Thyroid gland (tissue), 4 donors: ENCODE data around the gene FOXA1.

Experiments used
- POLR2A ChIP-seq, 2 donors: fragments of 450-650 bp; IDR thresholded peaks; one replicate each; pipeline ENCODE4 v1.6.1; 2017; ENCODE audit warnings: antibody characterized with exemption in 2 of 2, mild to moderate bottlenecking in 2 of 2, moderate library complexity in 1 of 2
- TF ChIP-seq, protein P1 (sequence below), 6 experiments: fragments of 200-600 bp in 3 of 6; fragments of 450-650 bp in 3 of 6; sonication (generic) in 3 of 6; IDR thresholded peaks; one replicate each; pipeline ENCODE4 v1.5.1; 2016 to 2019; ENCODE audit warnings: antibody characterized with exemption in 6 of 6, mild to moderate bottlenecking in 2 of 6, inconsistent platforms in 1 of 6, moderate library complexity in 1 of 6

DNA sequence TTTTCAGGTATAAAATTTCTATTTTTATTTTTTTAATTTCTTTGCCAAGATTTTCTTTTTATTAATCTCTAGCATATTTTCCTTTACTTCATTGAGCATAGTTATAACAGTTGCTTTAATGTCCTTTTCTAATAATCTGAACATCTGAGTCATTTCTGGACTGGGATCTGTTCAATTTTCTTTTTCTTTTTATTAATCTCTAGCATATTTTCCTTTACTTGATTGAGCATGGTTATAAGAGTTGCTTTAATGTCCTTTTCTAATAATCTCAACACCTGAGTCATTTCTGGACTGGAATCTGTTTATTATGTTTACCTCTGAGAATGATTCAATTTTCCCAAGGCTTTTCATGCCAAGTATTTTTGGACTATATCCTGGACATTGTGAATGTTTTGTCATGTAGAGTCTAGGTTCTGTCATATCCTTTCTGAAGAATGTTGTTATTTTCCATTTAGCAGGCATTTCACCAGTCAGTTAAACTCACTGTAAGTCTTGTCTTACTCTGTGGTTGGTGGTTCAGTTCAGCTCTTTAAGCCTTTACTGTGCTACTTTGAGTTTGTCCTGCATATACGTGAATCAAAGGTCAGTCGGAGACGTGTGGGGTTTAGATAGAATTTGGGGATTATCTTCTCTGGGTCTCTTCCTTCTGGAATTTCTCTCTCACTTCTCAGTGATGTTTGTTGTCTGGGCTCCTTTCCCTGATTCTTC lies 20.7 kb upstream of the FOXA1 start:
- TF ChIP-seq, protein P1, sequence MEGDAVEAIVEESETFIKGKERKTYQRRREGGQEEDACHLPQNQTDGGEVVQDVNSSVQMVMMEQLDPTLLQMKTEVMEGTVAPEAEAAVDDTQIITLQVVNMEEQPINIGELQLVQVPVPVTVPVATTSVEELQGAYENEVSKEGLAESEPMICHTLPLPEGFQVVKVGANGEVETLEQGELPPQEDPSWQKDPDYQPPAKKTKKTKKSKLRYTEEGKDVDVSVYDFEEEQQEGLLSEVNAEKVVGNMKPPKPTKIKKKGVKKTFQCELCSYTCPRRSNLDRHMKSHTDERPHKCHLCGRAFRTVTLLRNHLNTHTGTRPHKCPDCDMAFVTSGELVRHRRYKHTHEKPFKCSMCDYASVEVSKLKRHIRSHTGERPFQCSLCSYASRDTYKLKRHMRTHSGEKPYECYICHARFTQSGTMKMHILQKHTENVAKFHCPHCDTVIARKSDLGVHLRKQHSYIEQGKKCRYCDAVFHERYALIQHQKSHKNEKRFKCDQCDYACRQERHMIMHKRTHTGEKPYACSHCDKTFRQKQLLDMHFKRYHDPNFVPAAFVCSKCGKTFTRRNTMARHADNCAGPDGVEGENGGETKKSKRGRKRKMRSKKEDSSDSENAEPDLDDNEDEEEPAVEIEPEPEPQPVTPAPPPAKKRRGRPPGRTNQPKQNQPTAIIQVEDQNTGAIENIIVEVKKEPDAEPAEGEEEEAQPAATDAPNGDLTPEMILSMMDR (IDR thresholded peaks at IDR 0.05) = no peak
- TF ChIP-seq POLR2A (IDR thresholded peaks at IDR 0.05) = no peak
